Psoas muscle (tissue), 8 donors: ENCODE data around the gene NMRK2. TPM values are rescaled to one million over a fixed set of nuclear protein-coding genes. Genes with fewer than 3 reads are reported as not detected.

ENCODE experiments used
- ATAC-seq, 4 donors: fragments of 200-7000 bp; cut with Tn5 transposase; one replicate each; pipeline ENCODE4 v1.9.1; 2020; ENCODE audit warnings: moderate library complexity in 3 of 4, mild to moderate bottlenecking in 2 of 4
- DNase-seq, 2 donors: peaks; one replicate each; pipeline ENCODE4 v3.0.0-alpha.2; 2020
- H3K27ac ChIP-seq: fragments of 200-600 bp; one replicate; pipeline ENCODE4 v1.8.0; 2022
- H3K27me3 ChIP-seq, 3 donors: fragments of 200-600 bp in 1 of 3; one replicate each; pipeline versions ENCODE4 v1.6.1 to v1.8.0; 2013 to 2022; ENCODE audit warnings: low read length in 2 of 3, mild to moderate bottlenecking in 2 of 3, moderate library complexity in 1 of 3; ENCODE audit not compliant: insufficient read depth in 3 of 3
- H3K36me3 ChIP-seq, 2 donors: fragments of 200-600 bp in 1 of 2; one replicate each; pipeline versions ENCODE4 v1.6.1 to v1.8.0; 2013 to 2022; ENCODE audit warnings: low read depth in 1 of 2, mild to moderate bottlenecking in 1 of 2, moderate library complexity in 1 of 2; ENCODE audit not compliant: insufficient read depth in 1 of 2
- H3K4me1 ChIP-seq: fragments of 200-600 bp; one replicate; pipeline ENCODE4 v1.8.0; 2022
- H3K4me3 ChIP-seq: fragments of 200-600 bp; one replicate; pipeline ENCODE4 v1.8.0; 2022; ENCODE audit warnings: mild to moderate bottlenecking
- H3K9me3 ChIP-seq: fragments of 200-600 bp; one replicate; pipeline ENCODE4 v1.8.0; 2022
- CTCF ChIP-seq: fragments of 200-600 bp; IDR thresholded peaks from one replicate; pipeline ENCODE4 v1.8.0; 2022; ENCODE audit warnings: antibody characterized with exemption
- WGBS, 3 donors: extraction: QIAGEN DNeasy Blood & Tissue Kit; methylation state at CpG; one replicate each; pipeline versions ENCODE4 v1.1.6 to v1.1.7; 2013; 5-methylcytosine and 5-hydroxymethylcytosine counted together
- intact Hi-C, 2 donors: fragments of 100-400 bp; cut with DNase I; formaldehyde crosslinking; loops; one replicate each; pipeline versions ENCODE4 v1.11.0 to v1.14.2; 2022
- polyA plus RNA-seq, 3 donors: library from polyadenylated mRNA; stranded (reverse); fragments of 200-250 nt; gene quantifications; one replicate each; pipeline ENCODE4 v1.2.3, GENCODE V29; 2013
- total RNA-seq, 4 donors: library from RNA; stranded (reverse); fragmentation: NEBNext Ultra II Directional in 2 of 4; extraction: Animal tissue kit (Norgen Biotek cat#: 25700) in 2 of 4; gene quantifications; one replicate each; pipeline versions ENCODE4 v1.2.1 to v1.2.4, GENCODE V29; 2021 to 2023
- donor health status: healthy with polysubstance abuse.
- donor health status: DM: no; HTN: no; CAD: no; lungs with moderate emphysema.
- donor health status: Bipolar disorder and iron deficiency.
- donor health status: healthy.
- donor health status: DM: yes; HTN: yes; CAD: no.
- donor health status: DM: no; HTN: no; CAD: no.
- donor health status: DM: no; HTN: no; CAD: no.
- donor health status: DM: yes; HTN: yes; CAD: no.

NMRK2 gene
- total and polyA plus RNA-seq, 7 donors, result 9.0 to 755 (median 94.5) TPM

GRCh38 chr19:3895788-3896187, 37.1 kb upstream of the NMRK2 start:
- H3K9me3 ChIP-seq, result peaks cover 4% of the 10 kb centered on the region
- DNase-seq (no peak), ATAC-seq (no peak)
- no peak overlapping the region for H3K4me3 ChIP-seq
- 76 to 86% (median 80%) methylated on average over 5 of the region's 5 CpGs for WGBS, 3 donors
- H3K27ac ChIP-seq, result no peak overlapping the region
- intact Hi-C loops, result no loop called here
- no peak for TF ChIP-seq CTCF
- H3K36me3 ChIP-seq, result no peaks in the 10 kb centered on the region
- H3K27me3 ChIP-seq, result peaks cover 0 to 11% (median 6%) of the 10 kb centered on the region in 3 donors
- peaks cover 2% of the 10 kb centered on the region for H3K4me1 ChIP-seq

- Histone ChIP-seq H3K27me3 (peaks cover 0 to 21% (median 6%) of the 10 kb centered on the region in 3 donors), H3K36me3 (no peaks in the 10 kb centered on the region), H3K27ac (no peak overlapping the region), H3K4me1 (peaks cover 2% of the 10 kb centered on the region), H3K4me3 (no peak overlapping the region), H3K9me3 (peaks cover 4% of the 10 kb centered on the region)
- DNase-seq (no peak), ATAC-seq (no peak)
- no peak for TF ChIP-seq CTCF
- WGBS, 3 donors, result 69 to 72% (median 72%) methylated on average over 4 of the region's 4 CpGs
- intact Hi-C loops, result no loop called here
Observed at GRCh38 chr19:3897936-3898335, 34.9 kb upstream of the NMRK2 start.

- peaks cover 2% of the 10 kb centered on the region for H3K4me1 ChIP-seq
- TF ChIP-seq CTCF, result no peak
- H3K27me3 ChIP-seq, result peaks cover 0 to 25% (median 6%) of the 10 kb centered on the region in 3 donors
- H3K27ac ChIP-seq, result no peak overlapping the region
- no peaks in the 10 kb centered on the region for H3K36me3 ChIP-seq
- no peak for ATAC-seq
- DNase-seq, result no peak
- 80 to 94% (median 94%) methylated on average over 3 of the region's 3 CpGs for WGBS, 3 donors
- peaks cover 4% of the 10 kb centered on the region for H3K9me3 ChIP-seq
- H3K4me3 ChIP-seq, result no peak overlapping the region
- intact Hi-C loops, result no loop called here
Observed at GRCh38 chr19:3898426-3898825, 34.4 kb upstream of the NMRK2 start.

- TF ChIP-seq CTCF, result no peak
- H3K9me3 ChIP-seq, result peaks cover 4% of the 10 kb centered on the region
- no peak overlapping the region for H3K4me3 ChIP-seq
- no peak overlapping the region for H3K27ac ChIP-seq
- 23 to 36% (median 32%) methylated on average over 18 of the region's 18 CpGs for WGBS, 3 donors
- H3K4me1 ChIP-seq, result peaks cover 2% of the 10 kb centered on the region
- intact Hi-C loops, result no loop called here
- DNase-seq (no peak), ATAC-seq (no peak)
- H3K36me3 ChIP-seq, result no peaks in the 10 kb centered on the region
- H3K27me3 ChIP-seq, result peaks cover 0 to 25% (median 6%) of the 10 kb centered on the region in 3 donors
Observed at GRCh38 chr19:3899531-3900294, 33.2 kb upstream of the NMRK2 start.
